HG02885 (cell line): ENCODE data around the gene ICE2.

Source experiments
- ATAC-seq: cut with Tn5 transposase; IDR thresholded peaks from one replicate; pipeline ENCODE4 v1.9.1; 2021; ENCODE audit warnings: mild to moderate bottlenecking; ENCODE audit not compliant: unreplicated experiment, poor library complexity

The ICE2 gene

GRCh38 chr15:60374628-60375081 is 104.3 kb downstream of the ICE2 start:
- ATAC-seq = no peak

GRCh38 chr15:60374209-60374608 is 104.7 kb downstream of the ICE2 start:
- ATAC-seq = no peak

GRCh38 chr15:60373745-60374144 is 105.2 kb downstream of the ICE2 start:
- no peak for ATAC-seq

GRCh38 chr15:60373327-60373726 is 105.6 kb downstream of the ICE2 start:
- no peak for ATAC-seq

GRCh38 chr15:60372756-60373155 is 106.2 kb downstream of the ICE2 start:
- no peak for ATAC-seq

- no peak for ATAC-seq
Measured at GRCh38 chr15:60372227-60372626, 106.7 kb downstream of the ICE2 start.

GRCh38 chr15:60371175-60372051 is 107.5 kb downstream of the ICE2 start:
- no peak for ATAC-seq

GRCh38 chr15:60370869-60371136 is 108.1 kb downstream of the ICE2 start:
- ATAC-seq = no peak

- no peak for ATAC-seq
Measured at GRCh38 chr15:60370105-60370868, 108.7 kb downstream of the ICE2 start.

GRCh38 chr15:60369696-60370095 is 109.2 kb downstream of the ICE2 start:
- ATAC-seq = no peak
